Right atrium auricular region (tissue), 2 donors: ENCODE data around the gene LCLAT1. TPM values are rescaled to one million over a fixed set of nuclear protein-coding genes. Genes with fewer than 3 reads are reported as not detected.

ENCODE experiments used
- DNase-seq: peaks from one replicate; pipeline ENCODE4 v3.0.0-alpha.2; 2019; ENCODE audit warnings: low spot score
- H3K27ac ChIP-seq, 2 donors: fragments of 200-600 bp; sonication (generic); 1 replicate in 1 of 2; 2 replicates in 1 of 2; pipeline ENCODE4 v1.5.1; 2016 to 2019
- H3K27me3 ChIP-seq, 2 donors: fragments of 200-600 bp; sonication (generic); one replicate each; pipeline versions ENCODE4 v1.5.1 to v1.6.0; 2017 to 2019
- H3K36me3 ChIP-seq: fragments of 200-600 bp; sonication (generic); one replicate; pipeline ENCODE4 v1.5.1; 2016
- H3K4me1 ChIP-seq, 2 donors: fragments of 200-600 bp; sonication (generic); one replicate each; pipeline versions ENCODE4 v1.5.1 to v1.6.0; 2017 to 2019
- H3K4me3 ChIP-seq, 2 donors: fragments of 200-600 bp; sonication (generic); 1 replicate in 1 of 2; 2 replicates in 1 of 2; pipeline ENCODE4 v1.5.1; 2017 to 2019; ENCODE audit warnings: mild to moderate bottlenecking in 1 of 2, moderate library complexity in 1 of 2
- H3K9me3 ChIP-seq, 2 donors: fragments of 200-600 bp; sonication (generic); one replicate each; pipeline ENCODE4 v1.5.1; 2019
- CTCF ChIP-seq, 2 donors: fragments of 200-600 bp; sonication (generic); IDR thresholded peaks; one replicate each; pipeline ENCODE4 v1.5.1; 2019; ENCODE audit warnings: antibody characterized with exemption in 2 of 2
- total RNA-seq, 2 donors: library from RNA; depleted of rRNA; stranded (reverse); fragments of >200 nt; gene quantifications; one replicate each; pipeline ENCODE4 v1.1.0, GENCODE V29; 2016

Gene LCLAT1
- total RNA-seq, 2 donors from 2014 or later: 13.2 to 14.3 TPM

DNA sequence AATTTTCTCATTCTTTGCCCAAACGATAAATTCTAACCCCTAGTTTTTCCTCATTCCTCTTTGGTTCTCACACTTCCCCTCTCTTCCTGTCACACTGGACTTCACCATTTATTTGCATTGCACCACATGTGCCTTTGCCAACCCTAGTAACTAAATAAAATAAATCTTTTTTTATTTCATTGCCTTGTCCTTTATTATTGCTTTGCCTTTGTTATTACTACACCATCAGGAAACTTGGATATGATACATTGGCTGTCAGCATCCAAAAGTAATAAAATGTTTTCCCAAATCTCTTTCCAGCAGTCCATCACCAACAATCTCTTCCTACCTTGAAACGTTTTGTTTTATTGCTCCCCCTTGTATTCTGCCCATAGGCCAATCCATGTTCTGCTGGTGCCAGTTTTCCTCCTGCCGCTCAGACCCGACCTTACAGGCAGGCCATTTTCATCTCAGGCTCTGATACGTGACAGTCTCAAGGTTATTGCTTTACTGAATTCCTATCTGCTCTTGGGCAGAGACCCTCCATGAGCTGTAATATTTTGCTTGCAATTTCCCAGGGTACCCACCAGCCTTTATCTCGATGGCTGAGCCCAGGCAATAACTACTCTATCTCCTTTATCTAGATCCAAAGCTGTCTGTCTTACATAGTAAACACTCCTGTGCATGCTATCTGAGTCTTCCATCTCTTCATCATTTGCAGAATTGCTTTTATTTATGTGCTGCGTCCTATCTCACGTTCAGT lies 19.3 kb upstream of the LCLAT1 start:
- H3K27ac ChIP-seq: no peak overlapping the region
- no peak for TF ChIP-seq CTCF (IDR thresholded peaks at IDR 0.05)
- H3K27me3 ChIP-seq: no peaks in the 10 kb centered on the region
- no peaks in the 10 kb centered on the region for H3K9me3 ChIP-seq
- DNase-seq: no peak
- peaks cover 0 to under 1% of the 10 kb centered on the region in 2 donors for H3K4me1 ChIP-seq
- H3K4me3 ChIP-seq: no peak overlapping the region
- H3K36me3 ChIP-seq: no peaks in the 10 kb centered on the region

GRCh38 chr2:30428348-30428662 lies 18.7 kb upstream of the LCLAT1 start:
- Histone ChIP-seq H3K4me3 (no peak overlapping the region), H3K27me3 (no peaks in the 10 kb centered on the region)

DNA sequence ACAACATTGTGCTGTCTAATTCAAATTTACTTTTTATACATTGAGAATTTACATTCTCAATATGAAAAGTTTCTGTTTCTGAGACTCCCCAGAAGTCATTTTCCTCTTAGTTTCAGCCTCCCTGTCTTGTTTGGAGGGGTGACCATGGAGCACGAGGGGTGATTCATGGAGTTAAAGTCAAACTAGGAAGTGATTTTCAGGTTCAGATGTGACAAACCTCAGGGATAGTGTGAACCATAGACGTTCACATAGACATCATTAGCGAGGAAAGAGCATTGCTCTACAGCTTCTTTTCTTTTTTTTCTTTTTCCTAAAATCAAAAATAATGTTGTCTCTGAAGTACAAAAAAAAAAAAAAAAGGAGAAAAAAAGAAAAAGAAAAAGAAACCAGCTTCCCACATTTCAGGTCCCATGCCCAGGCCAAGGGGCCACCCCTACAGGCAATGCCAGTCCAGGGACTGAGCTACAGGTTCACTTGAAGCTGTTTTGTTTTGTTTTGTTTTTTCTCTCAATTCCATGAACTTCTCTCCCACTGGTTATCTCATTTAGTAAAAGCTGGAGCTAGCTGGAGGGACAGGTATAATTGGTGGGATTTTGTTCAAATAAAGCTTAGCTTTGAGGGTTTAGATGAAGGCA lies 18.1 kb upstream of the LCLAT1 start:
- no peaks in the 10 kb centered on the region for H3K4me1 ChIP-seq
- no peak for DNase-seq
- H3K27ac ChIP-seq: no peak overlapping the region
- no peak for TF ChIP-seq CTCF (IDR thresholded peaks at IDR 0.05)
- no peaks in the 10 kb centered on the region for H3K9me3 ChIP-seq
- H3K36me3 ChIP-seq: no peaks in the 10 kb centered on the region
- no peaks in the 10 kb centered on the region for H3K27me3 ChIP-seq
- H3K4me3 ChIP-seq: no peak overlapping the region

More at GRCh38 chr2:30428348-30428662, 18.7 kb upstream of the LCLAT1 start:
- H3K9me3 ChIP-seq: no peaks in the 10 kb centered on the region
- no peak overlapping the region for H3K27ac ChIP-seq
- H3K4me1 ChIP-seq: no peaks in the 10 kb centered on the region
- no peak for DNase-seq
- H3K36me3 ChIP-seq: no peaks in the 10 kb centered on the region
- TF ChIP-seq CTCF (IDR thresholded peaks at IDR 0.05): no peak

DNA sequence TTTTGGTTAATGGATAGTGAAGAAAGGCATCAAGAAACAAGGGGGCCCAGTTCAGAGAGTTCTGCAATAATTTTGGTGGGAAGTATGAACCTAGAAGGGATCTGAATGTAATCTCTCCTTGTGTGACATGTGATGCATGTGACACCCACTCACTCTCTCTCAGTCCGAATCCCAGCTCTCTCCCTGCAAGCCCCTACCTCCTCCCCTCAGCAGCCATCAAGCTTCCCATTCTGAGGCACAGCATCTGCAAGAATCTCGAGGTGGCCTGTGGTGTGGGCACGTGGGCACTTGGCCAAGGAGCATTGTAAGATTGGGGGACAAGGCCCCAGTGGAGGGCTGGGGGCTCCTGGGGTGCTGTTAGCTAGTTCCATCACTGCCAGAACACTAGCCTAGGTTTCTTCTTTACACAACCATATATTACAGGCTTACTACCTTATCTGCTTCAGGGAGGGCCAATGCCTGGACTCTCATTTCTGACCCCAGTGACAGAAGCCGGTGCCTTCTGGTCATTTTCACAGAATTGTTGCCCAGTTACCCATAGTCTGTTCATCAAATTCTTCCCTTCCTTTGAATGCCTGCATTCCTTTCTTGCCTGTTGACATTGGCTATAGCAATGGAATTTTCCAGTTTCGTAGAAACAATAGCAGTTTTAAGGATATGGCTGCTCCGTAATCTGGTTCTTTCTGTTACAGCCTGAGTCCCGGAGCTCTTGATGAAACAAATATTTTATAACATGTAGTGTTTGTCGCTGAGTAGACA lies 13.3 kb upstream of the LCLAT1 start:
- Histone ChIP-seq H3K4me3 (no peak overlapping the region), H3K27ac (no peak overlapping the region), H3K9me3 (no peaks in the 10 kb centered on the region), H3K4me1 (peaks cover 4 to 26% of the 10 kb centered on the region in 2 donors), H3K27me3 (no peaks in the 10 kb centered on the region), H3K36me3 (no peaks in the 10 kb centered on the region)
- TF ChIP-seq CTCF (IDR thresholded peaks at IDR 0.05): no peak
- no peak for DNase-seq

GRCh38 chr2:30434708-30435107 lies 12.3 kb upstream of the LCLAT1 start:
- no peak for DNase-seq
- TF ChIP-seq CTCF (IDR thresholded peaks at IDR 0.05): no peak
- Histone ChIP-seq H3K27ac (no peak overlapping the region), H3K4me3 (no peak overlapping the region), H3K27me3 (no peaks in the 10 kb centered on the region), H3K4me1 (peaks cover 4 to 26% of the 10 kb centered on the region in 2 donors), H3K9me3 (no peaks in the 10 kb centered on the region), H3K36me3 (no peaks in the 10 kb centered on the region)
